Activated naive CD8-positive, alpha-beta T cell treated with anti-CD3 and anti-CD28 coated beads, Interleukin-2, amount 10 ng/mL, durations not matched to agents 7 days and 5 days (primary cell): ENCODE results near the gene NPHS1. TPM values are rescaled to one million over a fixed set of nuclear protein-coding genes. Genes with fewer than 3 reads are reported as not detected.
A peak's percentile ranks its signal among the peaks of the same experiment; 100 is the strongest.
"Not testable (repeated sequence)": the region's sequence is repeated elsewhere in the genome, so short reads cannot be mapped to it uniquely, and the experiment has no call there.

ENCODE experiments used
- ATAC-seq: fragments of 150-1000 bp; cut with Tn5 transposase; one replicate; pipeline ENCODE4 v1.10.0; 2021; ENCODE audit warnings: low read depth, moderate library complexity
- POLR2A ChIA-PET: fragments of 350-600 bp; sonication (Branson Sonifier 250); formaldehyde crosslinking; loops from one replicate; lab custom pipeline; 2021; ENCODE audit warnings: antibody characterized with exemption; lab: Charles Lee
- DNase-seq: peaks from one replicate; pipeline ENCODE4 v3.0.0; 2021
- H3K27ac Mint-ChIP-seq: one replicate; pipeline ENCODE4 v1.8.0; 2022; ENCODE audit warnings: mild to moderate bottlenecking, mixed read lengths
- H3K27me3 Mint-ChIP-seq: one replicate; pipeline ENCODE4 v1.8.0; 2022; ENCODE audit warnings: mild to moderate bottlenecking, moderate library complexity, mixed read lengths
- H3K36me3 Mint-ChIP-seq: one replicate; pipeline ENCODE4 v1.8.0; 2021; ENCODE audit warnings: mild to moderate bottlenecking, mixed read lengths
- H3K4me1 Mint-ChIP-seq: one replicate; pipeline ENCODE4 v1.8.0; 2021; ENCODE audit warnings: mixed read lengths
- H3K4me3 Mint-ChIP-seq: one replicate; pipeline ENCODE4 v1.8.0; 2022; ENCODE audit warnings: mild to moderate bottlenecking, moderate library complexity, mixed read lengths
- H3K9me3 Mint-ChIP-seq: one replicate; pipeline ENCODE4 v1.8.0; 2021; ENCODE audit warnings: mixed read lengths
- total RNA-seq, 2 experiments: library from RNA; stranded (reverse); gene quantifications; one replicate each; pipeline ENCODE4 v1.2.3, GENCODE V29; 2021

The NPHS1 gene
- total RNA-seq, 2 experiments from 2014 or later = 0.40 TPM; not detected in 1

- Mint-ChIP-seq H3K27me3 (peaks cover 54% of the 10 kb centered on the region), H3K36me3 (no peaks in the 10 kb centered on the region), H3K4me1 (peaks cover 8% of the 10 kb centered on the region), H3K4me3 (no peak overlapping the region), H3K27ac (no peak overlapping the region), H3K9me3 (peaks cover 4% of the 10 kb centered on the region)
- ATAC-seq (no peak), DNase-seq (no peak)
- POLR2A ChIA-PET = no interaction called here
Observed at GRCh38 chr19:35841961-35842595, 10.2 kb downstream of the NPHS1 start.

GRCh38 chr19:35836096-35836495 is 16.2 kb downstream of the NPHS1 start:
- not testable (repeated sequence) for H3K36me3 Mint-ChIP-seq, H3K27ac Mint-ChIP-seq, H3K4me3 Mint-ChIP-seq, H3K9me3 Mint-ChIP-seq, H3K4me1 Mint-ChIP-seq, DNase-seq, ATAC-seq
- H3K27me3 Mint-ChIP-seq = peaks cover 10% of the 10 kb centered on the region
- POLR2A ChIA-PET = interaction anchor here (0.7 kb wide), 1 partner anchor 33 kb away, joined by 3 read pairs; no protein-coding TSS in a partner anchor

GRCh38 chr19:35833972-35834371 is 18.3 kb downstream of the NPHS1 start:
- H3K36me3 Mint-ChIP-seq = no peaks in the 10 kb centered on the region
- POLR2A ChIA-PET = interaction anchor here (0.6 kb wide), 1 partner anchor 24 kb away, joined by 3 read pairs; no protein-coding TSS in a partner anchor
- no peak overlapping the region for H3K27ac Mint-ChIP-seq
- DNase-seq (no peak), ATAC-seq (no peak)
- no peak overlapping the region for H3K4me3 Mint-ChIP-seq
- peaks cover 10% of the 10 kb centered on the region for H3K27me3 Mint-ChIP-seq
- no peaks in the 10 kb centered on the region for H3K9me3 Mint-ChIP-seq
- H3K4me1 Mint-ChIP-seq = no peaks in the 10 kb centered on the region

- Mint-ChIP-seq H3K4me3 (no peak overlapping the region), H3K9me3 (no peaks in the 10 kb centered on the region), H3K4me1 (no peaks in the 10 kb centered on the region), H3K27me3 (peaks cover 7% of the 10 kb centered on the region), H3K36me3 (no peaks in the 10 kb centered on the region), H3K27ac (no peak overlapping the region)
- POLR2A ChIA-PET = no interaction called here
- DNase-seq (no peak), ATAC-seq (no peak)
Observed at GRCh38 chr19:35832054-35832453, 20.2 kb downstream of the NPHS1 start.

GRCh38 chr19:35830986-35831385 is 21.3 kb downstream of the NPHS1 start:
- Mint-ChIP-seq H3K36me3 (no peaks in the 10 kb centered on the region), H3K4me1 (no peaks in the 10 kb centered on the region), H3K4me3 (no peak overlapping the region), H3K27ac (no peak overlapping the region), H3K9me3 (no peaks in the 10 kb centered on the region), H3K27me3 (peaks cover 6% of the 10 kb centered on the region)
- POLR2A ChIA-PET = no interaction called here
- DNase-seq = no peak
- ATAC-seq = no peak

GRCh38 chr19:35828692-35829301 is 23.5 kb downstream of the NPHS1 start:
- Mint-ChIP-seq H3K27me3 (peaks cover 6% of the 10 kb centered on the region), H3K36me3 (no peaks in the 10 kb centered on the region), H3K4me1 (no peaks in the 10 kb centered on the region), H3K4me3 (no peak overlapping the region), H3K27ac (no peak overlapping the region), H3K9me3 (no peaks in the 10 kb centered on the region)
- DNase-seq = peak; percentile 75
- peak; percentile 67 for ATAC-seq
- POLR2A ChIA-PET = interaction anchor here (0.7 kb wide), 1 partner anchor 238 kb away, joined by 4 read pairs; no protein-coding TSS in a partner anchor

GRCh38 chr19:35824150-35824549 is 28.2 kb downstream of the NPHS1 start:
- POLR2A ChIA-PET = no interaction called here
- H3K27ac Mint-ChIP-seq = no peak overlapping the region
- H3K4me3 Mint-ChIP-seq = no peak overlapping the region
- H3K36me3 Mint-ChIP-seq = no peaks in the 10 kb centered on the region
- peaks cover 17% of the 10 kb centered on the region for H3K27me3 Mint-ChIP-seq
- no peak for DNase-seq
- peaks cover 7% of the 10 kb centered on the region for H3K4me1 Mint-ChIP-seq
- ATAC-seq = no peak
- H3K9me3 Mint-ChIP-seq = no peaks in the 10 kb centered on the region

GRCh38 chr19:35822579-35822978 is 29.7 kb downstream of the NPHS1 start:
- Mint-ChIP-seq H3K27ac (no peak overlapping the region), H3K36me3 (no peaks in the 10 kb centered on the region), H3K4me1 (peaks cover 7% of the 10 kb centered on the region), H3K4me3 (no peak overlapping the region), H3K27me3 (peaks cover 24% of the 10 kb centered on the region), H3K9me3 (no peaks in the 10 kb centered on the region)
- no peak for DNase-seq
- POLR2A ChIA-PET = no interaction called here
- ATAC-seq = no peak

GRCh38 chr19:35818445-35818844 is 33.9 kb downstream of the NPHS1 start:
- no peak overlapping the region for H3K4me3 Mint-ChIP-seq
- no peaks in the 10 kb centered on the region for H3K36me3 Mint-ChIP-seq
- no peaks in the 10 kb centered on the region for H3K9me3 Mint-ChIP-seq
- H3K27ac Mint-ChIP-seq = no peak overlapping the region
- H3K4me1 Mint-ChIP-seq = peaks cover 7% of the 10 kb centered on the region
- ATAC-seq (no peak), DNase-seq (no peak)
- peaks cover 27% of the 10 kb centered on the region for H3K27me3 Mint-ChIP-seq
- POLR2A ChIA-PET = interaction anchor here (0.7 kb wide), 2 partner anchors 170 to 259 kb away, joined by 3 read pairs; partner anchors contain the start of gene COX6B1

- no peaks in the 10 kb centered on the region for H3K36me3 Mint-ChIP-seq
- POLR2A ChIA-PET = no interaction called here
- H3K27ac Mint-ChIP-seq = no peak overlapping the region
- peaks cover 19% of the 10 kb centered on the region for H3K27me3 Mint-ChIP-seq
- no peak for ATAC-seq
- DNase-seq = no peak
- no peak overlapping the region for H3K4me3 Mint-ChIP-seq
- peaks cover 5% of the 10 kb centered on the region for H3K4me1 Mint-ChIP-seq
- no peaks in the 10 kb centered on the region for H3K9me3 Mint-ChIP-seq
Observed at GRCh38 chr19:35816846-35817245, 35.5 kb downstream of the NPHS1 start.

- POLR2A ChIA-PET = no interaction called here
- DNase-seq = no peak
- H3K4me1 Mint-ChIP-seq = peaks cover 5% of the 10 kb centered on the region
- no peaks in the 10 kb centered on the region for H3K9me3 Mint-ChIP-seq
- H3K4me3 Mint-ChIP-seq = no peak overlapping the region
- H3K36me3 Mint-ChIP-seq = no peaks in the 10 kb centered on the region
- ATAC-seq = no peak
- no peak overlapping the region for H3K27ac Mint-ChIP-seq
- peaks cover 19% of the 10 kb centered on the region for H3K27me3 Mint-ChIP-seq
Observed at GRCh38 chr19:35816262-35816661, 36.0 kb downstream of the NPHS1 start.

- Mint-ChIP-seq H3K4me3 (no peak overlapping the region), H3K27ac (no peak overlapping the region), H3K36me3 (no peaks in the 10 kb centered on the region), H3K27me3 (peaks cover 25% of the 10 kb centered on the region), H3K4me1 (no peaks in the 10 kb centered on the region), H3K9me3 (no peaks in the 10 kb centered on the region)
- DNase-seq (no peak), ATAC-seq (no peak)
- POLR2A ChIA-PET = no interaction called here
Observed at GRCh38 chr19:35813043-35813890, 39.0 kb downstream of the NPHS1 start.

- POLR2A ChIA-PET = no interaction called here
- Mint-ChIP-seq H3K9me3 (no peaks in the 10 kb centered on the region), H3K4me3 (no peak within 1 kb of the TSS), H3K36me3 (no peaks in the 10 kb centered on the region), H3K4me1 (no peaks in the 10 kb centered on the region), H3K27me3 (peaks cover 22% of the 10 kb centered on the region), H3K27ac (no peak within 1 kb of the TSS)
- DNase-seq = no peak
- no peak for ATAC-seq
Observed at GRCh38 chr19:35812220-35813042, 39.9 kb downstream of the NPHS1 start, which contains the start of gene PRODH2. Gene PRODH2, minus strand, starts transcription at chr19:35812845. Its CDS starts 40 bp downstream, at chr19:35812805.
